ENCODE data around the gene ADCY5. TPM values are rescaled to one million over a fixed set of nuclear protein-coding genes. Genes with fewer than 3 reads are reported as not detected.

ADCY5 gene
- total RNA-seq, 1 experiment from 2014 or later: 1.4 TPM

GRCh38 chr3:123423031-123423430, 25.9 kb downstream of the ADCY5 start:
- no peak for ATAC-seq
- Histone ChIP-seq H3K4me3 (ENCODE audit: low read depth in 2 of 2, low read length in 2 of 2) (no peak overlapping the region), H3K36me3 (ENCODE audit: control insufficient read depth, insufficient read depth, low read length) (no peaks in the 10 kb centered on the region), H3K27me3 (ENCODE audit: control insufficient read depth, insufficient read depth, low read length) (peaks cover 2% of the 10 kb centered on the region; the same call in 1 of the 2 replicates), H3K4me1 (ENCODE audit: control insufficient read depth, insufficient read depth, low read length) (no peaks in the 10 kb centered on the region), H3K9me3 (ENCODE audit: control insufficient read depth, insufficient read depth, low read depth, low read length) (no peaks in the 10 kb centered on the region), H3K27ac (ENCODE audit: low read length) (no peak overlapping the region)
- POLR2A ChIA-PET: no interaction called here
- no peak for DNase-seq (ENCODE audit: low read depth, low spot score)
- CTCF ChIA-PET: no interaction called here
- BruUV-seq (replicated peaks): no TSS peak
- in situ Hi-C loops (cut with HindIII; ENCODE audit: low pct_unique_long_range_greater_than_20kb, low sequenced_read_pairs) (no loop called here), intact Hi-C loops (cut with micrococcal nuclease; ENCODE audit: unreplicated experiment) (no loop called here)
- TF ChIP-seq TCF7L2 (IDR thresholded peaks at IDR 0.05; ENCODE audit: low read depth, low read length) (no peak), REST (IDR thresholded peaks at IDR 0.05; ENCODE audit: insufficient read depth in 1 of 2, low read depth in 2 of 2, low read length in 1 of 2) (no peak), SIN3A (IDR thresholded peaks at IDR 0.05; ENCODE audit: borderline replicate concordance, insufficient read depth, low read depth, low read length) (no peak), POLR2AphosphoS5 (IDR thresholded peaks at IDR 0.05; ENCODE audit: low read depth, low read length) (no peak), CTCF (IDR thresholded peaks at IDR 0.05) (no peak)

- no peak for ATAC-seq
- intact Hi-C loops (cut with micrococcal nuclease; ENCODE audit: unreplicated experiment) (no loop called here), in situ Hi-C loops (cut with HindIII; ENCODE audit: low pct_unique_long_range_greater_than_20kb, low sequenced_read_pairs) (no loop called here)
- H3K27ac ChIP-seq (ENCODE audit: low read length): no peak overlapping the region
- TF ChIP-seq CTCF (IDR thresholded peaks at IDR 0.05) (no peak), TCF7L2 (IDR thresholded peaks at IDR 0.05; ENCODE audit: low read depth, low read length) (no peak), POLR2AphosphoS5 (IDR thresholded peaks at IDR 0.05; ENCODE audit: low read depth, low read length) (no peak), SIN3A (IDR thresholded peaks at IDR 0.05; ENCODE audit: borderline replicate concordance, insufficient read depth, low read depth, low read length) (no peak), REST (IDR thresholded peaks at IDR 0.05; ENCODE audit: insufficient read depth in 1 of 2, low read depth in 2 of 2, low read length in 1 of 2) (no peak)
- H3K4me1 ChIP-seq (ENCODE audit: control insufficient read depth, insufficient read depth, low read length): no peaks in the 10 kb centered on the region
- H3K27me3 ChIP-seq (ENCODE audit: control insufficient read depth, insufficient read depth, low read length): peaks cover 2% of the 10 kb centered on the region; the same call in 1 of the 2 replicates
- H3K36me3 ChIP-seq (ENCODE audit: control insufficient read depth, insufficient read depth, low read length): no peaks in the 10 kb centered on the region
- H3K9me3 ChIP-seq (ENCODE audit: control insufficient read depth, insufficient read depth, low read depth, low read length): no peaks in the 10 kb centered on the region
- ChIA-PET POLR2A (no interaction called here), CTCF (interaction anchor here (0.7 kb wide), 1 partner anchor 307 kb away, joined by 3 read pairs; no protein-coding TSS in a partner anchor)
- BruUV-seq (replicated peaks): no TSS peak
- DNase-seq (ENCODE audit: low read depth, low spot score): no peak
- no peak overlapping the region for H3K4me3 ChIP-seq (ENCODE audit: low read depth in 2 of 2, low read length in 2 of 2)
Observed at GRCh38 chr3:123422457-123422856, 26.4 kb downstream of the ADCY5 start.

Measured in Panc1 (cell line).